HCT116 (cell line): ENCODE data around the gene HIVEP1. TPM values are rescaled to one million over a fixed set of nuclear protein-coding genes. Genes with fewer than 3 reads are reported as not detected.

ENCODE experiments used
- ATAC-seq: fragments of 200-7000 bp; cut with Tn5 transposase; 2 replicates; pipeline ENCODE4 v1.9.1; 2020; ENCODE audit warnings: mild to moderate bottlenecking, moderate library complexity
- BruUV-seq: library from RNA; stranded (reverse); fragments of 400-500 nt; replicated peaks from 2 replicates; lab custom pipeline; 2021; lab: Mats Ljungman, UMichigan
- CTCF ChIA-PET: fragments of 300-600 bp; sonication (Branson Sonifier 250); formaldehyde crosslinking; loops from one replicate; lab custom pipeline; 2021; ENCODE audit warnings: antibody characterized with exemption; lab: Charles Lee
- POLR2A ChIA-PET: fragments of 300-600, 350-600 bp; sonication (Branson Sonifier 250); formaldehyde crosslinking; loops from one replicate; lab custom pipeline; 2021; ENCODE audit warnings: antibody characterized with exemption; lab: Charles Lee
- RAD21 ChIA-PET, 2 experiments: fragments of 300-600 bp; sonication (Branson Sonifier 250); formaldehyde crosslinking; loops; one replicate each; lab custom pipeline; 2023; ENCODE audit warnings: low total read pairs in 2 of 2; ENCODE audit not compliant: uncharacterized antibody in 2 of 2, unreplicated experiment in 2 of 2, low non-redundant PET in 1 of 2; lab: Charles Lee
- DNase-seq: peaks from one replicate; pipeline ENCODE4 v3.0.0-alpha.2; 2010; ENCODE audit warnings: low read depth, low spot score
- H2AFZ ChIP-seq: fragments of 200-600 bp; shearing (Covaris generic), sonication (generic); 2 replicates; pipeline ENCODE4 v1.6.1; 2017; ENCODE audit warnings: low read depth, mixed run types, mixed read lengths, antibody characterized with exemption, low read length; ENCODE audit not compliant: poor library complexity, severe bottlenecking
- H3K27ac ChIP-seq: 2 replicates; pipeline ENCODE4 v1.5.1; 2012; ENCODE audit warnings: low read depth, low read length
- H3K27me3 ChIP-seq: fragments of 200-600 bp; sonication (generic); 2 replicates; pipeline ENCODE4 v1.6.1; 2016; ENCODE audit warnings: mixed run types, low read length, mixed read lengths; ENCODE audit not compliant: insufficient read depth
- H3K36me3 ChIP-seq, 2 experiments: fragments of 200-500 bp in 1 of 2; fragments of 200-600 bp in 1 of 2; sonication (Bioruptor generic) in 1 of 2; sonication (generic) in 1 of 2; 2 replicates each; pipeline versions ENCODE4 v1.5.1 to v1.6.1; 2014 to 2016; ENCODE audit warnings: low read length in 2 of 2, inconsistent platforms in 1 of 2, mixed read lengths in 1 of 2, mixed run types in 1 of 2; ENCODE audit not compliant: insufficient read depth in 2 of 2, control insufficient read depth in 1 of 2
- H3K4me1 ChIP-seq, 2 experiments: fragments of 200-600 bp in 1 of 2; sonication (generic) in 1 of 2; 2 replicates each; pipeline versions ENCODE4 v1.5.1 to v1.6.1; 2012 to 2017; ENCODE audit warnings: low read length in 2 of 2, inconsistent platforms in 1 of 2, mild to moderate bottlenecking in 1 of 2, mixed read lengths in 1 of 2, mixed run types in 1 of 2, moderate library complexity in 1 of 2; ENCODE audit not compliant: insufficient read depth in 2 of 2, control insufficient read depth in 1 of 2
- H3K4me2 ChIP-seq: fragments of 200-600 bp; sonication (generic); 2 replicates; pipeline ENCODE4 v1.6.1; 2017; ENCODE audit warnings: mixed run types, low read length, mixed read lengths
- H3K4me3 ChIP-seq, 2 experiments: fragments of 200-600 bp in 1 of 2; sonication (generic) in 1 of 2; replicated peaks in 1 of 2; 2 replicates each; pipeline ENCODE4 v1.5.1; 2011 to 2016; ENCODE audit warnings: low read length in 2 of 2, control low read depth in 1 of 2, low read depth in 1 of 2, mild to moderate bottlenecking in 1 of 2, mixed read lengths in 1 of 2, mixed run types in 1 of 2
- H3K79me2 ChIP-seq: fragments of 200-600 bp; sonication (generic); 2 replicates; pipeline ENCODE4 v1.6.1; 2017; ENCODE audit warnings: mild to moderate bottlenecking, mixed run types, low read length, moderate library complexity, mixed read lengths; ENCODE audit not compliant: insufficient read depth
- H3K9ac ChIP-seq: fragments of 200-600 bp; sonication (generic); 2 replicates; pipeline ENCODE4 v1.6.1; 2016; ENCODE audit warnings: low read length, mixed read lengths
- H3K9me2 ChIP-seq: fragments of 200-600 bp; sonication (generic), shearing (Covaris generic); 2 replicates; pipeline ENCODE4 v1.6.1; 2017; ENCODE audit warnings: mixed run types, mild to moderate bottlenecking, moderate library complexity; ENCODE audit not compliant: insufficient read depth
- H3K9me3 ChIP-seq, 2 experiments: fragments of 200-500 bp in 1 of 2; fragments of 200-600 bp in 1 of 2; sonication (Bioruptor generic) in 1 of 2; sonication (generic) in 1 of 2; 2 replicates each; pipeline ENCODE4 v1.6.1; 2014 to 2017; ENCODE audit warnings: low read length in 2 of 2, mixed read lengths in 2 of 2, inconsistent platforms in 1 of 2, low read depth in 1 of 2, mild to moderate bottlenecking in 1 of 2, mixed run types in 1 of 2, moderate library complexity in 1 of 2; ENCODE audit not compliant: control insufficient read depth in 1 of 2, insufficient read depth in 1 of 2
- H4K20me1 ChIP-seq: fragments of 200-600 bp; sonication (generic), shearing (Covaris generic); 2 replicates; pipeline ENCODE4 v1.6.1; 2017; ENCODE audit warnings: mixed run types, mild to moderate bottlenecking, moderate library complexity; ENCODE audit not compliant: insufficient read depth
- CBX3 ChIP-seq: IDR thresholded peaks from 2 replicates; pipeline ENCODE4 v1.6.1; 2012; ENCODE audit warnings: low read depth
- MAX ChIP-seq: IDR thresholded peaks from 2 replicates; pipeline ENCODE4 v1.6.1; 2012
- POLR2AphosphoS5 ChIP-seq: IDR thresholded peaks from 2 replicates; pipeline ENCODE4 v1.6.1; 2011; ENCODE audit warnings: mild to moderate bottlenecking, low read depth, low read length, moderate library complexity
- REST ChIP-seq: IDR thresholded peaks from 2 replicates; pipeline ENCODE4 v1.6.1; 2012; ENCODE audit warnings: low read depth
- SP1 ChIP-seq: IDR thresholded peaks from 2 replicates; pipeline ENCODE4 v1.6.1; 2012; ENCODE audit warnings: low read depth
- TCF7L2 ChIP-seq: IDR thresholded peaks from 2 replicates; pipeline ENCODE4 v1.7.0; 2011; ENCODE audit warnings: borderline replicate concordance, inconsistent platforms; ENCODE audit not compliant: insufficient read depth, insufficient read length; ENCODE audit errors: extremely low read depth
- ZNF274 ChIP-seq: fragments of 200-500 bp; sonication (Bioruptor generic); IDR thresholded peaks from 2 replicates; pipeline ENCODE4 v1.6.1; 2014; ENCODE audit warnings: mild to moderate bottlenecking, low read depth, low read length, inconsistent platforms
- intact Hi-C: fragments of 100-400 bp; cut with micrococcal nuclease; formaldehyde crosslinking; loops from 2 replicates; pipeline ENCODE4 v1.10.0; 2022
- total RNA-seq: library from RNA; stranded (reverse); gene quantifications from one replicate; pipeline ENCODE4 v1.2.1, GENCODE V29; 2021; ENCODE audit not compliant: unreplicated experiment

The HIVEP1 gene
- total RNA-seq, 1 experiment from 2014 or later, result 11.2 TPM

DNA sequence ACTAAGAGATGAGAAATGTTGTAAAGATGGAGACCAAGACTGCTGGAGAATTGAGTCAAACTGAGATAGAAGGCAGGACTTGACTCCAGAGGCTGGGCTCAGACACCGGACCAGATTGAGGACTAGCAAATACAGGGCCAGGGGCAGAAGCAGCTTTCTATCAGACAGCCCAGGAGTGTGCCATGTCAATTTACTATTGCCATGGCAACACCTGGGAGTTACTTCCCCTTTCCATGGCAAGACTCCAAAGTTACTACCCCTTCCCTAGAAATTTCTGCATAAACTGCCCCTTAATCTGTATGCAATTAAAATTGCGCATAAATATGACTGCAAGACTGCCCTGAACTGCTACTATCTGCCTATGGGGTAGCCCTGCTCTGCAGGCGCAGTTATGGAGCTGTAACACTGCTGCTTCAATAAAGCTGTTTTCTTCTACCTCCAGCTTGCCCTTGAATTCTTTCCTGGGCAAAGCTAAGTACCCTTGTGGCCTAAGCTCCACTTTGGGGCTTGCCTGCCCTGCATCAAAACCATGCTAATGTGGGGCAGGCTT lies 188.0 kb downstream of the HIVEP1 start (continued):
- no peak for TF ChIP-seq CBX3
- TF ChIP-seq POLR2AphosphoS5, result no peak
- TF ChIP-seq MAX, result no peak
- no peak for TF ChIP-seq TCF7L2
- TF ChIP-seq ZNF274, result no peak
- TF ChIP-seq REST, result no peak

DNA sequence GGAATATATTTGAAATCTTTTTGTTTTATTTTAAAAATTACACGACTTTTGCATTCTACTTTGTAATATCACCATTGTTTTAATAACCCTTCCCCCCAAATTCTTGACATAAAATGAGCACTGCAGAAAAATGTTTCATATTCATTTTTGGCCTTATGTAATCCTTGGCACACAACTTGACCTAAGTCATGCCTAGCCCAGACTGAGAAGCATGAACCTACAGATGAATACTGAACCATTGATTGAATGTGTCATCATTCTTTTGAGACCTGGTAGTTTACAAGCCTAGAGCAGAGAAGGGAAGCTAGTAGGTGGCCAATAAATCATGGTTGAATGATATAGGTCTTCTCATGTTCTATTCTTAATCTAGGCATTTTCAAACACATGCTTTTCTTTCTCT lies 188.6 kb downstream of the HIVEP1 start:
- Histone ChIP-seq H2AFZ (no peak overlapping the region), H3K9me2 (no peaks in the 10 kb centered on the region), H3K4me2 (no peak overlapping the region), H3K4me3 (no peak overlapping the region), H3K9me3 (no peaks in the 10 kb centered on the region), H3K27ac (no peak overlapping the region), H3K9ac (no peak overlapping the region), H3K27me3 (no peaks in the 10 kb centered on the region)
- intact Hi-C loops, result no loop called here
- ATAC-seq, result no peak
- POLR2A ChIA-PET, result no interaction called here
- CTCF ChIA-PET, result no interaction called here
- TF ChIP-seq SP1, result no peak
- no peak for TF ChIP-seq TCF7L2
- TF ChIP-seq, all 23 proteins: peak for 0
- no peaks in the 10 kb centered on the region for H4K20me1 ChIP-seq
- RAD21 ChIA-PET, result no interaction called here
- DNase-seq, result no peak
- no peaks in the 10 kb centered on the region for H3K4me1 ChIP-seq
- no peaks in the 10 kb centered on the region for H3K79me2 ChIP-seq
- no TSS peak for BruUV-seq
- no peaks in the 10 kb centered on the region for H3K36me3 ChIP-seq
